GM12872 (cell line): ENCODE measurements around the gene KDM6B.

Source experiments
- CTCF ChIP-seq: IDR thresholded peaks from 3 replicates; pipeline ENCODE4 v1.5.1; 2011; ENCODE audit warnings: low read depth, mild to moderate bottlenecking, low read length, moderate library complexity; ENCODE audit not compliant: insufficient read depth

Gene KDM6B

DNA sequence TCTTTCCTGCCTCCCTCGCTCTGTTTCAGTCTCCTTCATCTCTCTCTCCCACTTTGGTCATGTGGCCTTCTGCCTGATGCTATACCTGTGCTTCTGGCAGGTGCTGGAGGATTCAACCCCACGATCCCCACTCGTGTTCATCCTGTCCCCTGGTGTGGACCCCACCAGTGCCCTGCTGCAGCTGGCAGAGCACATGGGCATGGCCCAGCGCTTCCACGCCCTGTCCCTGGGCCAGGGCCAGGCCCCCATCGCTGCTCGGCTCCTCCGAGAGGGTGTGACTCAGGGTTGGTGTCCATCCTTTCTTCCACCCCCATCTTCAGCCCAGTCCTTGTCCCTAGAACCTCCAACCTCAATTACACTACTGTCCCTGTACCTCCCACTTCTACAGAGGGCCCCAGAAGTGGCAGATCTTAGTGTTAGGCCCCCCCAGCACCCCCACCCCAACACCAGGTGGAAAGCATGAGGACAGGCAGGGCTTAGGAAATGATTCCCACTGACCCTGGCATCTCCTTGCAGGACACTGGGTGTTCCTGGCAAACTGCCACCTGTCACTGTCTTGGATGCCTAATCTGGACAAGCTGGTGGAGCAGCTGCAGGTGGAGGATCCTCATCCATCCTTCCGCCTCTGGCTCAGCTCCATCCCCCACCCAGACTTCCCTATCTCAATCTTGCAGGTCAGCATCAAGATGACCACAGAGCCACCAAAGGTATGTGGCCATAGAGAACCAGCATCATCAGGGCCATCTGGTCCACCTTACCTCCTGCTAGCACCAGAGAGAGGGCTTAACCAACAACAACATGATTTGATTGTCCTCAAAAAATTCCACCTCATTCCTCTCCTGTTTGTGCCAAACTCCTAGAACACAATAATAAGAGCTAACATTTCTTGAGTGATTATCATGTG is 9.7 kb upstream of the KDM6B start:
- no peak for TF ChIP-seq CTCF

- no peak for TF ChIP-seq CTCF
These were observed 8.6 kb upstream of the KDM6B start for GRCh38 chr17:7825206-7825990.

GRCh38 chr17:7830616-7831015 is 3.4 kb upstream of the KDM6B start:
- no peak for TF ChIP-seq CTCF

DNA sequence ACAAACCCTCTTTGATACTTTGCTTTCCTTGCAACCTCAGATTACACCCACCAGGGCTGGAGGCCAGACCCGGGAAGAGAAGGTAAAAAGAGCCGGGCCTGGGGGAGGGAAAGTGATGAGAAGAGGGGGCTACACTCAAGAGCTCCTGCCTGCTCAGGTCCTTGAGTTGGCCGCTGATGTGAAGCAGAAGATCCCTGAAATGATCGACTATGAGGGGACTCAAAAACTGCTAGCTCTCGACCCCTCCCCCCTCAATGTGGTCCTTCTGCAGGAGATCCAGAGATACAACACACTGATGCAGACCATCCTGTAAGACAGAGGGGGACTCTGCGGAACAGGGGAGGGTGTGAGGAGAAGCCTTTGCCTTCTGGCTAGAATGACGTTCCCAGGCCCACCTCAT is 2.8 kb upstream of the KDM6B start:
- TF ChIP-seq CTCF, result no peak

- no peak for TF ChIP-seq CTCF
These were observed 1.6 kb upstream of the KDM6B start for GRCh38 chr17:7832431-7832830.

- no peak for TF ChIP-seq CTCF
These were observed 814 bp upstream of the KDM6B start for GRCh38 chr17:7833011-7833794.

GRCh38 chr17:7834542-7834956 is 532 bp downstream of the KDM6B start:
- no peak for TF ChIP-seq CTCF
